Skeletal muscle tissue (tissue), 4 donors: ENCODE measurements around the gene NAT8. TPM values are rescaled to one million over a fixed set of nuclear protein-coding genes. Genes with fewer than 3 reads are reported as not detected.
"Not testable (repeated sequence)": the region's sequence is repeated elsewhere in the genome, so short reads cannot be mapped to it uniquely, and the experiment has no call there.

ENCODE experiments used
- H3K27ac ChIP-seq: one replicate; pipeline ENCODE4 v1.7.0; 2013; ENCODE audit warnings: mild to moderate bottlenecking, low read depth, low read length, inconsistent platforms
- H3K27me3 ChIP-seq, 3 donors: one replicate each; pipeline ENCODE4 v1.7.0; 2013; ENCODE audit warnings: low read length in 3 of 3; ENCODE audit not compliant: control insufficient read depth in 3 of 3, insufficient read depth in 3 of 3
- H3K36me3 ChIP-seq, 3 donors: one replicate each; pipeline ENCODE4 v1.7.0; 2013; ENCODE audit warnings: low read length in 3 of 3; ENCODE audit not compliant: control insufficient read depth in 3 of 3, insufficient read depth in 3 of 3
- H3K4me1 ChIP-seq, 3 donors: one replicate each; pipeline ENCODE4 v1.7.0; 2013; ENCODE audit warnings: low read length in 3 of 3, mild to moderate bottlenecking in 3 of 3; ENCODE audit not compliant: control insufficient read depth in 3 of 3, insufficient read depth in 3 of 3
- H3K4me3 ChIP-seq, 3 donors: one replicate each; pipeline ENCODE4 v1.7.0; 2013; ENCODE audit warnings: low read length in 3 of 3
- H3K9ac ChIP-seq, 3 donors: one replicate each; pipeline ENCODE4 v1.7.0; 2013; ENCODE audit warnings: low read length in 3 of 3, mild to moderate bottlenecking in 3 of 3, moderate library complexity in 2 of 3, low read depth in 1 of 3
- H3K9me3 ChIP-seq, 3 donors: one replicate each; pipeline ENCODE4 v1.7.0; 2013; ENCODE audit warnings: low read length in 3 of 3; ENCODE audit not compliant: control insufficient read depth in 3 of 3
- total RNA-seq: library from RNA; depleted of rRNA; stranded (reverse); fragments of >200 nt; gene quantifications from one replicate; pipeline ENCODE4 v1.2.3, GENCODE V29; 2014
- donor health status: Osteomylitis.

The NAT8 gene
- total RNA-seq, 1 donor from 2014 or later, result not detected

DNA sequence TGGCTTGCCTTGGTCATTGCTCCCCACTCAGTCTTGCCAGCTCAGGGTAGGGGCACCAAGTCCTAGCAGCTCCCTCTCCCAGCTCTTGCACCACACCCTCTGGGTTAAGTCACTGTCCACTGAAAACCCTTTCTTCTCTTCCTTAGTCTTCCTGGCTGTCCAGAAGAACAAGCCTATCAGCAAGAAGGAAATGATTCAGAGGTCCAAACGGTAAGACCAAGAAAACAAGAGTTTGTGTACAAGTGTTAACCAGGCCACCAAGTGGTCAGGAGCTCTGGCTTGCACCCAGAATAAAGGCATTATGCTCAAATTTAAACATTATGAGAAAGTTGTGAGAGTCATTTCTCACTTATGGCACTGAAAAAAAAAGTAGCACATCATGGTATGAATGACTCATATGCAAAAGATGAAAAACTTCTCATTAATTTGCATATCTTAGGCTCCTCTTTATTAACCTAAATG, 32.5 kb upstream of the NAT8 start:
- H3K27ac ChIP-seq, H3K9ac ChIP-seq, H3K9me3 ChIP-seq, H3K4me1 ChIP-seq, H3K4me3 ChIP-seq, H3K36me3 ChIP-seq, H3K27me3 ChIP-seq: not testable (repeated sequence)

DNA sequence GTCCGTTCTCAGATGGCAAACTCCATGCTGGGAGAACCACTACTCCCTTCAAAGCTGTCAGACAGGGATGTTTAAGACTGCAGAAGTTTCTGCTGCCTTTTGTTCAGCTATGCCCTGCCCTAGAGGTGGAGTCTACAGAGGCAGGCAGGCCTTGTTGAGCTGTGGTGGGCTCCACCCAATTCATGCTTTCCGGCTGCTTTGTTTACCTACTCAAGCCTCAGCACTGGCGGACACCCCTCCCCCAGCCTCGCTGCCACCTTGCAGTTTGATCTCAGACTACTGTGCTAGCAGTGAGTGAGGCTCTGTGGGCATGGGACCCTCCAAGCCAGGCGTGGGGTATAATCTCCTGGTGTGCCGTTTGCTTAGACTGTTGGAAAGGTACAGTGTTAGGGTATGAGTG, 27.8 kb upstream of the NAT8 start:
- not testable (repeated sequence) for H3K9me3 ChIP-seq, H3K36me3 ChIP-seq, H3K9ac ChIP-seq, H3K4me3 ChIP-seq, H3K27ac ChIP-seq, H3K4me1 ChIP-seq, H3K27me3 ChIP-seq

DNA sequence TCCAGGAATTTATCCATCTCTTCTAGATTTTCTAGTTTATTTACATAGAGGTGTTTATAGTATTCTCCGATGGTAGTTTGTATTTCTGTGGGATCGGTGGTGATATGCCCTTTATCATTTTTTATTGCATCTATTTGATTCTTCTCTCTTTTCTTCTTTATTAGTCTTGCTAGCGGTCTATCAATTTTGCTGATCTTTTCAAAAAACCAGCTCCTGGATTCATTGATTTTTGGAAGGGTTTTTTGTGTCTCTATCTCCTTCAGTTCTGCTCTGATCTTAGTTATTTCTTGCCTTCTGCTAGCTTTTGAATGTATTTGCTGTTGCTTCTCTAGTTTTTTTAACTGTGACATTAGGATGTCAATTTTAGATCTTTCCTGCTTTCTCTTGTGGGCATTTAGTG, 25.0 kb upstream of the NAT8 start:
- not testable (repeated sequence) for H3K27me3 ChIP-seq, H3K4me3 ChIP-seq

DNA sequence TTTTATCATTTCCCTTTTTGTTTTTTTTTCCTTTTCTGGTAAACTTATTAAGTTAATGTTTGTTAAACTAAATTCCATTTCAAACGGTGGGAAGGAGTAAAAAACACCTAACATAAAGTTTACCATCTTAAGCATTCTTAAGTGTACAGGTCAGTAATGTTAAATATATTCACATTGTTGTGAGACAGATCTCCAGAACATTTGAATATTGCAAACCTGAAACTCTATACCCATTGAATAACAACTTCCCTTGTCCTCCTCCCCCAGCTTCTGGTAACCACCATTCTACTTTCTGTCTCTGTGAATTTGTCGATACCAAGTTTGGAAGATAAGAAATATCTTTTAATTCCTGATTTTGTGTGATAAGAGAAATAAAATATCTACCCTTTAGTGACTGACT, 12.0 kb upstream of the NAT8 start:
- H3K9ac ChIP-seq, result no peak overlapping the region
- H3K27ac ChIP-seq, result no peak overlapping the region
- no peaks in the 10 kb centered on the region for H3K4me1 ChIP-seq
- H3K36me3 ChIP-seq, result no peaks in the 10 kb centered on the region
- H3K4me3 ChIP-seq, result no peak overlapping the region
- H3K27me3 ChIP-seq, result no peaks in the 10 kb centered on the region
- no peaks in the 10 kb centered on the region for H3K9me3 ChIP-seq

More for the DNA sequence above, 25.0 kb upstream of the NAT8 start:
- not testable (repeated sequence) for H3K4me1 ChIP-seq, H3K9me3 ChIP-seq, H3K36me3 ChIP-seq, H3K27ac ChIP-seq, H3K9ac ChIP-seq

DNA sequence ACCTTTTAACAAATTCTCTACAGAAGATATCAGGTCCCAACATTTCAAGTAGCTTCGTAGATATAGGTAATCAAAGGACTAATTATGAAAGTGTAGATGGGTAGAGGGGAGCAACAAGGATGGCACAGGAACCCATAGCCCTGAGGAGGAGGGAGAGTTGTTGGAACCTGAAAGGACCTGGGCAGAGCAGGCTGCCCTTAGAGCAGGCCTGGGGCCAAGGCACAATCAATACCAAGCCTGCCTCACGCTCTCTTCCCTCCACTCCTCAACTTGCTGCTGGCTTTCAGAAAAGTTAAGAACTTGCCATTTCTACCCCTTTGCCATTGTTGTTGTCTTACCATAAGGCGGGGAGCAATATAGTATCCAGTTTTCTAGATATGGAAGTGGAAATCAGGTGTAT, 10.1 kb upstream of the NAT8 start:
- H3K27me3 ChIP-seq, result no peaks in the 10 kb centered on the region
- no peak overlapping the region for H3K9ac ChIP-seq
- no peaks in the 10 kb centered on the region for H3K36me3 ChIP-seq
- H3K4me3 ChIP-seq, result no peak overlapping the region
- no peaks in the 10 kb centered on the region for H3K9me3 ChIP-seq
- H3K4me1 ChIP-seq, result no peaks in the 10 kb centered on the region
- H3K27ac ChIP-seq, result no peak overlapping the region

DNA sequence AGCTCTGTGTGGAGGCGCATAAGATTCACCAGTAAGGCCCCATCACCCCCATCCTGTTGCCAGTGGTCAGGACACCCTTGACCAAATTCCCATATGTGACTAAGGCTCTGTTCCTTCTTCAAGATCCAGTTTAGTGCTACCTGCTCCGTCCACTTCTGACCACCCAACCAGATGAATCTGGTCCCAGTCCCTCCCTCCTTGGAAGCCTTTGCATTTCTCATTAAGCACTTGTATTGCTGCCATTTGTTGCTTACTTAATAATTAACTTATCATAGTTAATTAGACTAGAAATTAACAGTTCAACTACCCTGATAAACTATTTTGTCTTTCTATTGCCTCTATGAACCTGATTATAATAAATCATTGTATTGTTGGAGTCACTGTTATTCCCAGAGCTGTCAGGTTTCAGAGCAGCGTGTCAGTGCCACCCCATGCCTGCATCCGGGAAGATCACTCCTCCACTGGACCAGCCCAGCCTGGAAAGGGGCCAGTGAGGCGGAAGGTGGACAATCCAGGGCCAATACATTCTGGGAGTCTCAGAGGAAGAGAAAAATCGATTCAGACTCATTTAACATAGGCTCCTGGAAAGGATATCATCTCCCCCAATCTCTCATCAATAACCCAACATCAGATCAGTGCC, 9.5 kb upstream of the NAT8 start:
- Histone ChIP-seq H3K27ac (no peak overlapping the region), H3K4me1 (no peaks in the 10 kb centered on the region), H3K4me3 (no peak overlapping the region), H3K9me3 (no peaks in the 10 kb centered on the region), H3K27me3 (no peaks in the 10 kb centered on the region), H3K36me3 (no peaks in the 10 kb centered on the region), H3K9ac (no peak overlapping the region)

DNA sequence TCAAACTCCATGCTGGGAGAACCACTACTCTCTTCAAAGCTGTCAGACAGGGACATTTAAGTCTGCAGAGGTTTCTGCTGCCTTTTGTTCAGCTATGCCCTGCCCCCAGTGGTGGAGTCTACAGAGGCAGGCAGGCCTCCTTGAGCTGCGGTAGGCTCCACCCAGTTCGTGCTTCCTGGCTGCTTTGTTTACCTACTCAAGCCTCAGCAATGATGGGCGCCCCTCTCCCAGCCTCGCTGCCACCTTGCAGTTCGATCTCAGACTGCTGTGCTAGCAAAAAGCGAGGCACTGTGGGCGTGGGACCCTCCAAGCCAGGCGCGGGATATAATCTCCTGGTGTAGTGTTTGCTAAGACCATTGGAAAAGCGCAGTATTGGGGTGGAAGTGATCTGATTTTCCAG, 5.5 kb upstream of the NAT8 start:
- not testable (repeated sequence) for H3K27ac ChIP-seq, H3K4me3 ChIP-seq, H3K36me3 ChIP-seq, H3K9ac ChIP-seq, H3K27me3 ChIP-seq, H3K9me3 ChIP-seq, H3K4me1 ChIP-seq

DNA sequence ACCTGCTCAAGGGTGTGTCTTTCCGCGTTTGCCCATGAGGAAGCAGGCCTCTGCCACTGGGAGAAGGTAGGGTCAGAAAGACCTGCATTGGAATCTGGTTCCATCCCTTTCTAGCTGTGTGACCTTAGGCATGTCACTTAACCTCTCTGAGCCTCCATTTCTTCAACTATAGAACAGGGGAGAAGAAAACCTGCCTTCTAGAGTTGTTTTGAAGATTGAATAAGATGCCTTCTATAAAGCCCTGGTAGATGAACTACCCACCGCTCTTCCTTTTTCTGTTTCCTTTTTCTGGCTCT, 507 bp downstream of the NAT8 start:
- Histone ChIP-seq H3K27ac (no peak overlapping the region), H3K4me1 (peaks cover 0 to 2% (median 0%) of the 10 kb centered on the region in 3 donors), H3K9me3 (no peaks in the 10 kb centered on the region), H3K4me3 (no peak overlapping the region), H3K9ac (no peak overlapping the region), H3K36me3 (no peaks in the 10 kb centered on the region), H3K27me3 (peaks cover 0 to 4% (median 0%) of the 10 kb centered on the region in 3 donors)

DNA sequence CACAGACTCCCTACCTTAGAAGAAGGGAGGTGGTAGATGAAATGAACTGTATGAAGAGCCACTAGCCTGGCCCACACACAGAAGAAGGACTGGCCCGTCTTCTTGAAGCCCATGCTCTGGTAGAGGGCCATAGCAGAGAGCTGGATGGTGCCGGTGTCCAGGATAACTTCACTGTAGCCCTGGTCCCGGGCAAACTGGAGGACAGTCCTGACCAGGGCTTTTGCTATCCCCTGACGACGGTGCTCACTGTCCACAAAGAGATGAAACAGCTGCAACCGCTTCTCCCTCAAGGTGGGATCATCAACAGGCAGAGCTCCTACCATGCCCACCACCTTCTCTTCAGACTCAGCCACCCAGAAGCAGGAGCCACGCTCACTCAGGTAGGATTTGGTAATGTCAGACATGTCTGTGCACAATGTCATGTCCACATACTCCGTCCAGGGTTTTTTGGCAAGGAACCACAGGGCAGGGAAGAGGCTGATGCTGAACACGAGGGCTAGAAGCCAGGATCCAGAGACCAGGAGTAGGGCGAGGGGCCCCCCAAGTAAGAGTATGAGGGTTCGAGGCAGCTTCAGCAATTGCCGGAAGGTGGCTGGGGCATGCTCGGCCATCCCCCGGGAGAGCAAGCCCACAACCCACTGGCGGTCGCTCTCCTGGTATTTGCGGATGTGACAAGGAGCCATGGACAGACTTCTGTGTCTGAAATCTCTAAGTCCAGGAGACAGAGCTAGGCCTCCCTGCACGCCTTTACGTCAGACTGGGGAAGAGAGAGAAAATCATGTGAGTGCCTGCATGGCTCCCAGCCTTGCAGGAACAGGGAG, 1.1 kb downstream of the NAT8 start:
- peaks cover 0 to 4% (median 0%) of the 10 kb centered on the region in 3 donors for H3K27me3 ChIP-seq
- H3K4me1 ChIP-seq, result peaks cover 0 to 2% (median 0%) of the 10 kb centered on the region in 3 donors

DNA sequence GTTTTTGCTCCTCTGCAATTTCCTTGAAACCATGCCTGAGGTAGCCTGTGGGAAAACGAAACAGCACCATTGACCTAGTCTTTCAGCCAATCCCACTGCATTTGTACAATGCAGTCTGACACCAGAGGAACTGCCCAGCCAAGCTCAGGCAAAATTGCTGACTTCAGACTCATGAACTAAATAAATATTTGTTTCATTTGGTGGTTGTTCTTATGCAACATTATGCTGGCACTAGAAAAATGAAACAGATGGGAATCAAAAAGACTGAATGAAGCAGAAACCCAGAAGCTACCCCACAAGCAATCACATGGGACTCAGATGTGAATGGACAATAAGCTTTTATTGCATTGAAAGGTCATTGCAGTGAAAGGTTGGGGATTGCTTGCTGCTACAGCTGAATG, 1.7 kb downstream of the NAT8 start:
- Histone ChIP-seq H3K4me1 (peaks cover 0 to 2% (median 0%) of the 10 kb centered on the region in 3 donors), H3K4me3 (no peak overlapping the region), H3K9me3 (no peaks in the 10 kb centered on the region), H3K9ac (no peak overlapping the region), H3K27ac (no peak overlapping the region), H3K36me3 (no peaks in the 10 kb centered on the region), H3K27me3 (peaks cover 0 to 4% (median 0%) of the 10 kb centered on the region in 3 donors)

More for the DNA sequence above, 1.1 kb downstream of the NAT8 start:
- H3K36me3 ChIP-seq, result no peaks in the 10 kb centered on the region
- no peak overlapping the region for H3K9ac ChIP-seq
- no peak overlapping the region for H3K27ac ChIP-seq
- no peaks in the 10 kb centered on the region for H3K9me3 ChIP-seq
- no peak overlapping the region for H3K4me3 ChIP-seq
